ENCODE results near the gene COL23A1. TPM values are rescaled to one million over a fixed set of nuclear protein-coding genes. Genes with fewer than 3 reads are reported as not detected.

COL23A1 gene
- total and polyA plus RNA-seq, 8 donors: 0.06 to 0.68 (median 0.33) TPM; not detected in 2

- Histone ChIP-seq H3K4me3 (no peak overlapping the region), H3K36me3 (no peaks in the 10 kb centered on the region), H3K9me3 (no peaks in the 10 kb centered on the region), H3K27me3 (no peaks in the 10 kb centered on the region), H3K27ac (no peak overlapping the region), H3K4me1 (no peaks in the 10 kb centered on the region)
- TF ChIP-seq CTCF (IDR thresholded peaks at IDR 0.05): no peak
- DNase-seq (peak in 1 of 6 donors; percentile 7), FAIRE-seq (no peak), ATAC-seq (no peak)
- intact Hi-C loops (cut with DNase I): no loop called here
- WGBS, 2 donors: 74 to 84% methylated on average over 10 of the region's 10 CpGs
These were observed 57.1 kb downstream of the COL23A1 start for GRCh38 chr5:178533136-178533535.

GRCh38 chr5:178532666-178533065 is 57.5 kb downstream of the COL23A1 start:
- no peaks in the 10 kb centered on the region for H3K4me1 ChIP-seq
- no peaks in the 10 kb centered on the region for H3K36me3 ChIP-seq
- H3K9me3 ChIP-seq: no peaks in the 10 kb centered on the region
- peak in 1 of 6 donors; percentile 15 for DNase-seq
- intact Hi-C loops (cut with DNase I): no loop called here
- no peak for ATAC-seq
- no peak for FAIRE-seq
- 49 to 55% methylated on average over 7 of the region's 7 CpGs for WGBS, 2 donors
- H3K4me3 ChIP-seq: no peak overlapping the region
- H3K27ac ChIP-seq: no peak overlapping the region
- TF ChIP-seq CTCF (IDR thresholded peaks at IDR 0.05): no peak
- no peaks in the 10 kb centered on the region for H3K27me3 ChIP-seq

DNA sequence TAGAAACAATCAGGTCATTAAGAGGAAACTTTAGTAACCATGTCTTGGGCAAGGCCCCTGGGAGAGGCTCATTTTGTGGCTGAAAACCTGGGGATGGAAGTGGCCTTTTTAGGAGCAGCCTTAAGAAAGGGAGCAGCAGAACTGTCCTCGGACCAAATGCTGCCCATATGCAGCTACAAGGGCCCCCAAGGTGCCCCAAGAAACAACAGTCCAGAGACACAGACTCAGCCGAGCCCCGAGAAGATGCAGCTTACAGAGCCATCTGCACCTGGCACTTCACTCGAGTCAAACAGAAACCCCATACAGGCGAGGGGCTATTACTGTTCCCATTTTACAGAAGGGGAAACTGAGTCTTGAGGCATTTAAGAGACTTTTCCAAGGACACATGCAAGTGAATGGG is 58.0 kb downstream of the COL23A1 start:
- DNase-seq (peak in 1 of 6 donors; percentile 10), FAIRE-seq (no peak), ATAC-seq (no peak)
- no peaks in the 10 kb centered on the region for H3K27me3 ChIP-seq
- H3K9me3 ChIP-seq: no peaks in the 10 kb centered on the region
- 48 to 66% methylated on average over 5 of the region's 5 CpGs for WGBS, 2 donors
- intact Hi-C loops (cut with DNase I): no loop called here
- H3K4me3 ChIP-seq: no peak overlapping the region
- no peaks in the 10 kb centered on the region for H3K36me3 ChIP-seq
- H3K27ac ChIP-seq: no peak overlapping the region
- no peak for TF ChIP-seq CTCF (IDR thresholded peaks at IDR 0.05)
- no peaks in the 10 kb centered on the region for H3K4me1 ChIP-seq

DNA sequence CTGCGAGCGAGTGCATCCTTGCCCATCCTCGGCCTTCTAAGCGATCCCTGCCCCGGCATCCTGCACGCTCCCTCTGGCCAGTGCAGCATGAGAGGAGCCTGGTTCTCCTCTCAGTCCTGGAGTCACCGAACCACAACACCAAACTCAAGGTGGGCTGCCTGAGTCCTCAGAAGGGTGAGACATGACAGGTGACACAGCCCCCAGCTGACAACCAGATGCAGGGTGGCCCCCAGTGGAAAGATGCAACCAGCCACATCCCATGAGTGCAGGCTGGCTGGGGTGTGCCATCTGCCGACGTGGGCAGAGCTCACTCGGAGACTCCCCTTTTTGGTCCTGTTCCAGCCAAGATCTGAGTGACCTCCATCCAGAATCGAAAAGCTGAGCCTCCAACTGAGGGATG is 58.4 kb downstream of the COL23A1 start:
- no peak for FAIRE-seq
- WGBS, 2 donors: 73 to 84% methylated on average over 11 of the region's 11 CpGs
- peak in 1 of 6 donors; percentile 31 for DNase-seq
- no peaks in the 10 kb centered on the region for H3K4me1 ChIP-seq
- H3K27ac ChIP-seq: no peak overlapping the region
- intact Hi-C loops (cut with DNase I): no loop called here
- no peak for ATAC-seq
- no peak overlapping the region for H3K4me3 ChIP-seq
- H3K9me3 ChIP-seq: no peaks in the 10 kb centered on the region
- no peak for TF ChIP-seq CTCF (IDR thresholded peaks at IDR 0.05)
- H3K27me3 ChIP-seq: no peaks in the 10 kb centered on the region
- no peaks in the 10 kb centered on the region for H3K36me3 ChIP-seq

DNA sequence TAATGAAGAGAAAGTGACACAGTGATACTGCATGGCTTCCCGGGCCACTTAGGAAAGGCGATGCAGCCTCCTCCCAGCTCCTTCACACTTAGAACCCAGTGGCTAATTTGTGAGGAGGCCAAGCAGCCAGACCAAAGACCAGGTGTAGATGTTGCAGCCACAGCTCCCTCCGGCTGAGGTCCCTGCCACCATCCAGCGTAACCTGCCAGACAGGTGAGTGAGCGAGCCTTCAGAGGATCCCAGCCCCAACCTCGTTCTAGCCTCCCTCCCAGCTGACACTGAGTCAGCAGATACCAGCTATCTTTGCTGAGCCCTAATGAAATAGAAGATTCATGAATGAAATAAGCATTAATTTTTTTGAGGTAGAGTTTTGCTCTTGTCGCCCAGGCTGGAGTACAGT is 59.7 kb downstream of the COL23A1 start:
- 62 to 68% methylated on average over 7 of the region's 7 CpGs for WGBS, 2 donors
- Histone ChIP-seq H3K9me3 (no peaks in the 10 kb centered on the region), H3K4me1 (no peaks in the 10 kb centered on the region), H3K36me3 (no peaks in the 10 kb centered on the region), H3K27me3 (no peaks in the 10 kb centered on the region), H3K4me3 (no peak overlapping the region), H3K27ac (no peak overlapping the region)
- FAIRE-seq (no peak), ATAC-seq (no peak), DNase-seq (peak in 1 of 6 donors; percentile 22)
- no peak for TF ChIP-seq CTCF (IDR thresholded peaks at IDR 0.05)
- intact Hi-C loops (cut with DNase I): no loop called here
